ENCODE data around the gene GTF2IRD1.

The GTF2IRD1 gene

GRCh38 chr7:74590813-74591212, 137.1 kb downstream of the GTF2IRD1 start:
- DNase-seq (ENCODE audit: insufficient read length, low spot score): no peak
- no peak for FAIRE-seq
- TF ChIP-seq CTCF (IDR thresholded peaks at IDR 0.05; ENCODE audit: insufficient read depth, missing control alignments): no peak

GRCh38 chr7:74598558-74598957, 144.9 kb downstream of the GTF2IRD1 start:
- FAIRE-seq (no peak), DNase-seq (ENCODE audit: insufficient read length, low spot score) (no peak)
- TF ChIP-seq CTCF (IDR thresholded peaks at IDR 0.05; ENCODE audit: insufficient read depth, missing control alignments): no peak

GRCh38 chr7:74599244-74599643, 145.5 kb downstream of the GTF2IRD1 start:
- FAIRE-seq (no peak), DNase-seq (ENCODE audit: insufficient read length, low spot score) (no peak)
- TF ChIP-seq CTCF (IDR thresholded peaks at IDR 0.05; ENCODE audit: insufficient read depth, missing control alignments): no peak

GRCh38 chr7:74604326-74605020, 150.8 kb downstream of the GTF2IRD1 start:
- DNase-seq (ENCODE audit: insufficient read length, low spot score) (no peak), FAIRE-seq (no peak)
- no peak for TF ChIP-seq CTCF (IDR thresholded peaks at IDR 0.05; ENCODE audit: insufficient read depth, missing control alignments)

DNA sequence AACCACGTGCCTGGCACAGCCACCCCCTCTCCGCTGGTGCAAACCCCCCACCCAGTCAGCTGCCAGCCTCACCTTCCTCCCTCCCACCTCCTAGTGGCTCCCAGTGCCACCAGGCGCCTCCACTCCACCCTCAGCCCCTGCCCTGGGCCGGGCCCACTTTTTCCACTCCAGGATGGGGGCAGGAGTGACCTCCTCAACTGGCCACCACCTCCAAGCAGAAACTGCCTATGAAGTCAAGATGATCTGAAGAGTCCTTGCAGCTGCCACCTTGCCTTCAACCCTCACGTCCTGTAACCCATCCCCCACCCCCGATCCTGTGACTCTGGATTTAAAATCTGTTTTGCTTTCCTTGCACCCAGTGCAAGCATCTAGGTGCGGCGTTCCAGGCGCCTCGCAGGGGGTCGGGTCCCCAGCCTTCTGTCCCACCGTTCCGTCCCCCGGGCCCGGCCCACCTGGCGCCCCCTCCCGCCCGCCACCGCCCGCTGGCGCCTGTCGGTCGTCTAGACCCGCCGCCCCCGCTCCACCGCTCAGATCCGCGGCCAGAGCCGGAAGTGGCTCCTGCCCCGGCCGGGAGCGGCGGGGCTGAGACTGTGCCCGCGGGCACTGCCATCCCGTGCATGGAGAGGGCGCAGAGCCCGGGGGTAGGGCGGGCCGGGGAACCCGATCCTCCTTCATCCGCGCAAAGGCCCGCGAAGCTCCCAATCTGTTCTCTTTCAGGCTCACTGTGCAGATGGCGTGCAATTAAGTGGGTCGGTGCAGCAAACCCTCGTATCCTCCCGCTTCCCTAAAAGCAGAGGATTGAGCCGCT, 152.6 kb downstream of the GTF2IRD1 start:
- DNase-seq (ENCODE audit: insufficient read length, low spot score) (no peak), FAIRE-seq (no peak)
- no peak for TF ChIP-seq CTCF (IDR thresholded peaks at IDR 0.05; ENCODE audit: insufficient read depth, missing control alignments)

- no peak for TF ChIP-seq CTCF (IDR thresholded peaks at IDR 0.05; ENCODE audit: insufficient read depth, missing control alignments)
- no peak for DNase-seq (ENCODE audit: insufficient read length, low spot score)
- FAIRE-seq: no peak
These were observed 153.3 kb downstream of the GTF2IRD1 start for GRCh38 chr7:74606909-74607510.
